Panc1 (cell line): ENCODE data around the gene PFKM. TPM values are rescaled to one million over a fixed set of nuclear protein-coding genes. Genes with fewer than 3 reads are reported as not detected.

Experiments used
- ATAC-seq: fragments of 200-7000 bp; cut with Tn5 transposase; 2 replicates; pipeline ENCODE4 v1.9.1; 2020; ENCODE audit warnings: mild to moderate bottlenecking, moderate library complexity
- BruUV-seq: library from RNA; stranded (reverse); fragments of 400-500 nt; replicated peaks from 2 replicates; lab custom pipeline; 2021; lab: Mats Ljungman, UMichigan
- CTCF ChIA-PET: fragments of 300-600 bp; sonication (Branson Sonifier 250); formaldehyde crosslinking; loops from one replicate; lab custom pipeline; 2022; ENCODE audit warnings: antibody characterized with exemption; lab: Charles Lee
- POLR2A ChIA-PET: fragments of 300-600 bp; sonication (Branson Sonifier 250); formaldehyde crosslinking; loops from one replicate; lab custom pipeline; 2022; ENCODE audit warnings: antibody characterized with exemption; lab: Charles Lee
- DNase-seq: peaks from one replicate; pipeline ENCODE4 v3.0.0-alpha.2; 2010; ENCODE audit warnings: low read depth, low spot score
- H3K27ac ChIP-seq: 2 replicates; pipeline ENCODE4 v1.5.1; 2011; ENCODE audit warnings: mild to moderate bottlenecking, low read length, inconsistent platforms
- H3K27me3 ChIP-seq: fragments of 200-500 bp; sonication (Bioruptor generic); 2 replicates; pipeline ENCODE4 v1.6.0; 2014; ENCODE audit warnings: low read length, inconsistent platforms; ENCODE audit not compliant: control insufficient read depth, insufficient read depth
- H3K36me3 ChIP-seq: fragments of 200-500 bp; sonication (Bioruptor generic); 2 replicates; pipeline ENCODE4 v1.5.1; 2014; ENCODE audit warnings: inconsistent platforms, mild to moderate bottlenecking, low read length, moderate library complexity; ENCODE audit not compliant: control insufficient read depth, insufficient read depth
- H3K4me1 ChIP-seq: 2 replicates; pipeline ENCODE4 v1.5.1; 2011; ENCODE audit warnings: inconsistent platforms, mild to moderate bottlenecking, low read length, moderate library complexity; ENCODE audit not compliant: control insufficient read depth, insufficient read depth
- H3K4me3 ChIP-seq, 2 experiments: 2 replicates each; pipeline ENCODE4 v1.5.1; 2011 to 2012; ENCODE audit warnings: low read depth in 2 of 2, low read length in 2 of 2, mild to moderate bottlenecking in 2 of 2, inconsistent platforms in 1 of 2, moderate library complexity in 1 of 2
- H3K9me3 ChIP-seq: fragments of 200-500 bp; sonication (Bioruptor generic); 2 replicates; pipeline ENCODE4 v1.5.1; 2014; ENCODE audit warnings: low read depth, mild to moderate bottlenecking, inconsistent platforms, low read length, moderate library complexity; ENCODE audit not compliant: control insufficient read depth, insufficient read depth
- CTCF ChIP-seq: fragments of 450-650 bp; IDR thresholded peaks from 2 replicates; pipeline ENCODE4 v1.5.1; 2017; ENCODE audit warnings: mild to moderate bottlenecking
- POLR2AphosphoS5 ChIP-seq: IDR thresholded peaks from 2 replicates; pipeline ENCODE4 v1.6.1; 2012; ENCODE audit warnings: mild to moderate bottlenecking, low read depth, low read length, moderate library complexity
- SIN3A ChIP-seq: IDR thresholded peaks from 2 replicates; pipeline ENCODE4 v1.6.1; 2012; ENCODE audit warnings: low read depth, mild to moderate bottlenecking, low read length, moderate library complexity, borderline replicate concordance; ENCODE audit not compliant: insufficient read depth
- TCF7L2 ChIP-seq: IDR thresholded peaks from 2 replicates; pipeline ENCODE4 v1.6.1; 2011; ENCODE audit warnings: mild to moderate bottlenecking, low read depth, low read length, inconsistent platforms
- in situ Hi-C: cut with HindIII; loops from 2 replicates; pipeline ENCODE4 v1.10.0; 2016; ENCODE audit warnings: low sequenced_read_pairs, low pct_unique_long_range_greater_than_20kb
- intact Hi-C: fragments of 100-400 bp; cut with micrococcal nuclease; formaldehyde crosslinking; loops from one replicate; pipeline ENCODE4 v1.10.0; 2022; ENCODE audit not compliant: unreplicated experiment
- total RNA-seq: library from RNA; stranded (reverse); gene quantifications from one replicate; pipeline ENCODE4 v1.2.1, GENCODE V29; 2021; ENCODE audit not compliant: unreplicated experiment
- TF ChIP-seq, protein P1 (sequence below), 2 experiments: IDR thresholded peaks; 2 replicates each; pipeline ENCODE4 v1.6.1; 2011 to 2012; ENCODE audit warnings: low read depth in 2 of 2, control low read depth in 1 of 2, low read length in 1 of 2, mild to moderate bottlenecking in 1 of 2, moderate library complexity in 1 of 2; ENCODE audit not compliant: insufficient read depth in 1 of 2

Gene PFKM
- total RNA-seq, 1 experiment from 2014 or later: 56.1 TPM

DNA sequence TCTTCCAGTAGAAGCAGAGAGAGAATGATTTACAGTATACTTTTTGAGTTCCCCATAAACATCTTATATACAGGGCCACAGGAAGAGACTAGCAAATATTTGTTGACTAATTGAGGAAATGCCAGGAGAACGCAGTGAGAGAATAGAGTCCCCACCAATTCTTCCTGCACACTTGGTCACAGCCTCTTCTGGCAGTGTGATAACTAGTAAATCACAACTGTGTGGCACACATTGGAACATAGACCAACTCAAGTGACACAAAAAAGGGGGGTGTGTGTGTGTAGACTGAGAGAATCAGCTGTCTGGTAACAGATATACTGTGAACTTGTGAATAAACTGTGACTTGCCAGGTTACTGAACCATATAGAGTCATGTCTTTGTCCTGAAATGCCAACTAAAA lies 10.2 kb downstream of the PFKM start:
- in situ Hi-C loops (no loop called here), intact Hi-C loops (no loop called here)
- ATAC-seq: no peak
- CTCF ChIA-PET: no interaction called here
- no peak overlapping the region for H3K27ac ChIP-seq
- no peak overlapping the region for H3K4me3 ChIP-seq
- H3K36me3 ChIP-seq: peaks cover 9% of the 10 kb centered on the region
- POLR2A ChIA-PET: no interaction called here
- H3K4me1 ChIP-seq: no peaks in the 10 kb centered on the region
- no peak for DNase-seq
- H3K9me3 ChIP-seq: no peaks in the 10 kb centered on the region
- no TSS peak for BruUV-seq
- TF ChIP-seq SIN3A (no peak), TCF7L2 (no peak), CTCF (no peak), POLR2AphosphoS5 (no peak)
- TF ChIP-seq, protein P1, sequence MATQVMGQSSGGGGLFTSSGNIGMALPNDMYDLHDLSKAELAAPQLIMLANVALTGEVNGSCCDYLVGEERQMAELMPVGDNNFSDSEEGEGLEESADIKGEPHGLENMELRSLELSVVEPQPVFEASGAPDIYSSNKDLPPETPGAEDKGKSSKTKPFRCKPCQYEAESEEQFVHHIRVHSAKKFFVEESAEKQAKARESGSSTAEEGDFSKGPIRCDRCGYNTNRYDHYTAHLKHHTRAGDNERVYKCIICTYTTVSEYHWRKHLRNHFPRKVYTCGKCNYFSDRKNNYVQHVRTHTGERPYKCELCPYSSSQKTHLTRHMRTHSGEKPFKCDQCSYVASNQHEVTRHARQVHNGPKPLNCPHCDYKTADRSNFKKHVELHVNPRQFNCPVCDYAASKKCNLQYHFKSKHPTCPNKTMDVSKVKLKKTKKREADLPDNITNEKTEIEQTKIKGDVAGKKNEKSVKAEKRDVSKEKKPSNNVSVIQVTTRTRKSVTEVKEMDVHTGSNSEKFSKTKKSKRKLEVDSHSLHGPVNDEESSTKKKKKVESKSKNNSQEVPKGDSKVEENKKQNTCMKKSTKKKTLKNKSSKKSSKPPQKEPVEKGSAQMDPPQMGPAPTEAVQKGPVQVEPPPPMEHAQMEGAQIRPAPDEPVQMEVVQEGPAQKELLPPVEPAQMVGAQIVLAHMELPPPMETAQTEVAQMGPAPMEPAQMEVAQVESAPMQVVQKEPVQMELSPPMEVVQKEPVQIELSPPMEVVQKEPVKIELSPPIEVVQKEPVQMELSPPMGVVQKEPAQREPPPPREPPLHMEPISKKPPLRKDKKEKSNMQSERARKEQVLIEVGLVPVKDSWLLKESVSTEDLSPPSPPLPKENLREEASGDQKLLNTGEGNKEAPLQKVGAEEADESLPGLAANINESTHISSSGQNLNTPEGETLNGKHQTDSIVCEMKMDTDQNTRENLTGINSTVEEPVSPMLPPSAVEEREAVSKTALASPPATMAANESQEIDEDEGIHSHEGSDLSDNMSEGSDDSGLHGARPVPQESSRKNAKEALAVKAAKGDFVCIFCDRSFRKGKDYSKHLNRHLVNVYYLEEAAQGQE (IDR thresholded peaks at IDR 0.05; ENCODE audit: insufficient read depth in 1 of 2, low read depth in 2 of 2, low read length in 1 of 2): no peak
- no peaks in the 10 kb centered on the region for H3K27me3 ChIP-seq

- H3K4me1 ChIP-seq: no peaks in the 10 kb centered on the region
- peaks cover 7% of the 10 kb centered on the region for H3K36me3 ChIP-seq
- DNase-seq (no peak), ATAC-seq (no peak)
- TF ChIP-seq POLR2AphosphoS5 (no peak), SIN3A (no peak), TCF7L2 (no peak)
- no peaks in the 10 kb centered on the region for H3K27me3 ChIP-seq
- ChIA-PET POLR2A (no interaction called here), CTCF (no interaction called here)
- no peaks in the 10 kb centered on the region for H3K9me3 ChIP-seq
- no TSS peak for BruUV-seq
- intact Hi-C loops: no loop called here
- H3K4me3 ChIP-seq: no peak overlapping the region
- no peak overlapping the region for H3K27ac ChIP-seq
- in situ Hi-C loops: no loop called here
Observed at GRCh38 chr12:48131517-48131916, 12.4 kb downstream of the PFKM start.

GRCh38 chr12:48132826-48133225 lies 13.7 kb downstream of the PFKM start:
- intact Hi-C loops (no loop called here), in situ Hi-C loops (no loop called here)
- Histone ChIP-seq H3K9me3 (no peaks in the 10 kb centered on the region), H3K4me3 (no peak overlapping the region), H3K36me3 (peaks cover 8% of the 10 kb centered on the region), H3K27me3 (no peaks in the 10 kb centered on the region), H3K4me1 (no peaks in the 10 kb centered on the region), H3K27ac (no peak overlapping the region)
- BruUV-seq: no TSS peak
- ATAC-seq: no peak
- CTCF ChIA-PET: no interaction called here
- DNase-seq: no peak
- POLR2A ChIA-PET: no interaction called here
- TF ChIP-seq TCF7L2: no peak
- TF ChIP-seq CTCF: no peak
- TF ChIP-seq SIN3A: no peak
- no peak for TF ChIP-seq POLR2AphosphoS5
- TF ChIP-seq, protein P1 (IDR thresholded peaks at IDR 0.05; ENCODE audit: insufficient read depth in 1 of 2, low read depth in 2 of 2, low read length in 1 of 2): no peak
